Activated CD8-positive, alpha-beta T cell treated with anti-CD3 and anti-CD28 coated beads for 36 hours (primary cell): ENCODE results near the gene ARHGEF1. TPM values are rescaled to one million over a fixed set of nuclear protein-coding genes. Genes with fewer than 3 reads are reported as not detected.

ENCODE experiments used
- ATAC-seq: fragments of 200-7000 bp; cut with Tn5 transposase; one replicate; pipeline ENCODE4 v1.10.0; 2021; ENCODE audit warnings: mild to moderate bottlenecking, moderate library complexity
- CTCF ChIA-PET: fragments of 350-600 bp; sonication (Branson Sonifier 250); formaldehyde crosslinking; loops from one replicate; lab custom pipeline; 2021; ENCODE audit warnings: antibody characterized with exemption; lab: Charles Lee
- POLR2A ChIA-PET: fragments of 350-600 bp; sonication (Branson Sonifier 250); formaldehyde crosslinking; loops from one replicate; lab custom pipeline; 2021; ENCODE audit warnings: antibody characterized with exemption; lab: Charles Lee
- DNase-seq: peaks from one replicate; pipeline ENCODE4 v3.0.0-alpha.2; 2020
- H3K27ac Mint-ChIP-seq: one replicate; pipeline ENCODE4 v1.8.0; 2021; ENCODE audit warnings: mild to moderate bottlenecking, mixed read lengths
- H3K27me3 Mint-ChIP-seq: one replicate; pipeline ENCODE4 v1.8.0; 2021; ENCODE audit warnings: mixed read lengths
- H3K36me3 Mint-ChIP-seq: one replicate; pipeline ENCODE4 v1.8.0; 2021; ENCODE audit warnings: low read depth, mixed read lengths
- H3K4me1 Mint-ChIP-seq: one replicate; pipeline ENCODE4 v1.8.0; 2021; ENCODE audit warnings: low read depth, mixed read lengths
- H3K4me3 Mint-ChIP-seq: one replicate; pipeline ENCODE4 v1.8.0; 2021; ENCODE audit warnings: mild to moderate bottlenecking, moderate library complexity, mixed read lengths
- H3K9me3 Mint-ChIP-seq: one replicate; pipeline ENCODE4 v1.8.0; 2021; ENCODE audit warnings: mixed read lengths
- intact Hi-C: fragments of 100-400 bp; cut with micrococcal nuclease; formaldehyde crosslinking; loops from one replicate; pipeline ENCODE4 v1.10.0; 2022
- total RNA-seq, 2 experiments: library from RNA; stranded (reverse); gene quantifications; one replicate each; pipeline ENCODE4 v1.2.3, GENCODE V29; 2021
- TF ChIP-seq, protein P1 (sequence below): fragments of 200-600 bp; IDR thresholded peaks from one replicate; pipeline ENCODE4 v1.8.0; 2022; ENCODE audit warnings: antibody characterized with exemption, mild to moderate bottlenecking

Gene ARHGEF1
- total RNA-seq, 2 experiments from 2014 or later = 307 to 308 TPM

DNA sequence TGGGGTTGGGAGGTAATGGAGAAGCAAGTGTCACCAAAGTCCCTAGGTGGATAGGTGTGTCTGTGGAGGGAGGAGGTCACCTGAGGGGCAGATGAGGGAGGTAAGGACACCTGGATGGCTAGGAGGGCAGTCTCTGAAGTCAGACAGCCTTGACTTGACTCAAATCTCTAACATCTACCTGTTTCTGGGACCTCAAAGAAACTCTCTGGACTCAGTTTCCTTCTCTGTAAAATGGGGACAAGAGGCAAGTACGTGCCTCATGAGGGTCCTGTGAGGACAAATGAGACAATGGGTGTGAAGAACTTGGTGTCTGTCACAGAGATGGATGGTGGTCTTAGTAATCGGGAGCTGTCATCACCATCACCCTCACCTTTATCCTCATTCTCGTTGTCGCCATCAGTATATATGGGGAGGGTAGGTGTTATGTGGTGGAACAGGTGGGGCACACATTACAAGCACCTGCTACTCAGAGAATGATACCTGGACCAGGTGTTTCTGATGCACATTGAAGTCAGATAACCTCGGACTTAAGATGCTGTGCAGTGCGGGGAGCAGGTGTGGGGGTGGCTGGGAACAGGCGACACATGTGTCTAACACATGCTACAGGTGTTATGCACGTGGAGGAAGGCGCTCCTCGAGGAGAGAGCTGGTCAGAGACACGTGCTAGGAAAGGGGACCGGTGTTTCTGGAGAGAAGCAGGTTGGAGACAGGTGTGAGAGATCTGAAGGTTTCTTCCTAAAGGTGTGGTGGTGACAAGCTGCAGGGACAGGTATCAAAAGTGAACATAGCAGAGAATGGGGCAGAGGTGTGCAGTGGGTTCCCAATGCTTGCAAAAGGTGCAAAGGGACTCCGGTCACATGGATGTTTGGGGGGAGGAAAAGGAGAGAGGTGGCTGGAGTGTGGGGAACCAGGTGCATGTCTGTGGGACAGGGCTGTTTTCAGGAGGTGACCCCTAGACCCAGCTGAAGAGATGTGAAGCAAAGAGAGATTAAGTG lies 41.5 kb downstream of the ARHGEF1 start:
- H3K27me3 Mint-ChIP-seq = peaks cover 10% of the 10 kb centered on the region
- intact Hi-C loops = no loop called here
- CTCF ChIA-PET = interaction anchor here (1.2 kb wide), 1 partner anchor 52 kb away, joined by 3 read pairs; no protein-coding TSS in a partner anchor
- POLR2A ChIA-PET = interaction anchor here (0.6 to 1.6 kb wide), 6 partner anchors 12 to 65 kb away, joined by 3 to 5 read pairs (median 3); partner anchors contain the start of genes CD79A and RPS19
- no peaks in the 10 kb centered on the region for H3K9me3 Mint-ChIP-seq
- peaks cover 28% of the 10 kb centered on the region for H3K4me1 Mint-ChIP-seq
- H3K4me3 Mint-ChIP-seq = no peak overlapping the region
- no peaks in the 10 kb centered on the region for H3K36me3 Mint-ChIP-seq
- TF ChIP-seq, protein P1, sequence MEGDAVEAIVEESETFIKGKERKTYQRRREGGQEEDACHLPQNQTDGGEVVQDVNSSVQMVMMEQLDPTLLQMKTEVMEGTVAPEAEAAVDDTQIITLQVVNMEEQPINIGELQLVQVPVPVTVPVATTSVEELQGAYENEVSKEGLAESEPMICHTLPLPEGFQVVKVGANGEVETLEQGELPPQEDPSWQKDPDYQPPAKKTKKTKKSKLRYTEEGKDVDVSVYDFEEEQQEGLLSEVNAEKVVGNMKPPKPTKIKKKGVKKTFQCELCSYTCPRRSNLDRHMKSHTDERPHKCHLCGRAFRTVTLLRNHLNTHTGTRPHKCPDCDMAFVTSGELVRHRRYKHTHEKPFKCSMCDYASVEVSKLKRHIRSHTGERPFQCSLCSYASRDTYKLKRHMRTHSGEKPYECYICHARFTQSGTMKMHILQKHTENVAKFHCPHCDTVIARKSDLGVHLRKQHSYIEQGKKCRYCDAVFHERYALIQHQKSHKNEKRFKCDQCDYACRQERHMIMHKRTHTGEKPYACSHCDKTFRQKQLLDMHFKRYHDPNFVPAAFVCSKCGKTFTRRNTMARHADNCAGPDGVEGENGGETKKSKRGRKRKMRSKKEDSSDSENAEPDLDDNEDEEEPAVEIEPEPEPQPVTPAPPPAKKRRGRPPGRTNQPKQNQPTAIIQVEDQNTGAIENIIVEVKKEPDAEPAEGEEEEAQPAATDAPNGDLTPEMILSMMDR = no peak
- H3K27ac Mint-ChIP-seq = no peak overlapping the region
- ATAC-seq (no peak), DNase-seq (no peak)

DNA sequence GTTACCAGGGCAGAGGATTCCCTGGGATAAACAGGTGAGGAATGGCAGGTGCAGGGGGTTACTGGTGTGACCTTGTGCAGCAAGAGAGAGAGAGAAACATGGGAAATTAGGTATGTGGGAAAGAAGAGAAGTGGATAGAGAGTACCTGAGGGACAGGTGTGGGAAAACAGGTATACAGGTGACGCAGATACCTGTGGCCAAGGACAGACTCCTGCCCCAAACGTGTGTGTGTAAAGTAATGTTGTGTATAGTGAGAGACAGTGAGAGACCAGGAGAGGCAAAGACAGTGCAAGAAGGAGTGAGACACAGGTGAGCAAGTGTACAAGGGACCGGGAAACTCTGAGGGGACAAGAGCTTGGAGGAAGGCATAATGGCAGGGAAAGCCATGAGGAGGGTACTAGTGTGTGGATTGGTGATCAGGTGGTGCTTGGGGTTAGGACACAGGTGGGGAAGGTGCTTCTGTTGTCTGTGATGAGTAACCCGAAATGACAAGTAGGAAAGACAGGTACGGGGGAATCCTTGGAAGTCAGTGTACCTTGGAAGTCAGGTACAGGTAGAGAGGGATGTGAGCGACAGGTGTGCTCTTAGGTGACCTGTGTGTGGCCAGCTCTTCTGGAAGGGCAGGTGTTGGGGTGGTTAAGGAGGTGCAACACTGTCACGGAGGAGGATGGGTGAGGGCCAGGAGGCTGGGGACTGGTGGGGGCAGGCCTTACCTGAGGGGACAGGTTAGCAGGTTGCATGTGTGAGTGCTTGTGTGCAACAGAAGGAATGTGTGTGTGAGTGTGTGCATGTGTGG lies 42.4 kb downstream of the ARHGEF1 start:
- H3K27me3 Mint-ChIP-seq = peaks cover 13% of the 10 kb centered on the region
- no peaks in the 10 kb centered on the region for H3K9me3 Mint-ChIP-seq
- no peaks in the 10 kb centered on the region for H3K36me3 Mint-ChIP-seq
- TF ChIP-seq, protein P1 = no peak
- H3K27ac Mint-ChIP-seq = no peak overlapping the region
- intact Hi-C loops = no loop called here
- DNase-seq (no peak), ATAC-seq (no peak)
- no peak overlapping the region for H3K4me3 Mint-ChIP-seq
- POLR2A ChIA-PET = interaction anchor here (1.0 to 1.6 kb wide), 3 partner anchors 13 to 49 kb away, joined by 3 to 5 read pairs (median 3); partner anchors contain the start of gene CD79A
- CTCF ChIA-PET = interaction anchor here (1.2 kb wide), 1 partner anchor 53 kb away, joined by 3 read pairs; no protein-coding TSS in a partner anchor
- peaks cover 33% of the 10 kb centered on the region for H3K4me1 Mint-ChIP-seq

DNA sequence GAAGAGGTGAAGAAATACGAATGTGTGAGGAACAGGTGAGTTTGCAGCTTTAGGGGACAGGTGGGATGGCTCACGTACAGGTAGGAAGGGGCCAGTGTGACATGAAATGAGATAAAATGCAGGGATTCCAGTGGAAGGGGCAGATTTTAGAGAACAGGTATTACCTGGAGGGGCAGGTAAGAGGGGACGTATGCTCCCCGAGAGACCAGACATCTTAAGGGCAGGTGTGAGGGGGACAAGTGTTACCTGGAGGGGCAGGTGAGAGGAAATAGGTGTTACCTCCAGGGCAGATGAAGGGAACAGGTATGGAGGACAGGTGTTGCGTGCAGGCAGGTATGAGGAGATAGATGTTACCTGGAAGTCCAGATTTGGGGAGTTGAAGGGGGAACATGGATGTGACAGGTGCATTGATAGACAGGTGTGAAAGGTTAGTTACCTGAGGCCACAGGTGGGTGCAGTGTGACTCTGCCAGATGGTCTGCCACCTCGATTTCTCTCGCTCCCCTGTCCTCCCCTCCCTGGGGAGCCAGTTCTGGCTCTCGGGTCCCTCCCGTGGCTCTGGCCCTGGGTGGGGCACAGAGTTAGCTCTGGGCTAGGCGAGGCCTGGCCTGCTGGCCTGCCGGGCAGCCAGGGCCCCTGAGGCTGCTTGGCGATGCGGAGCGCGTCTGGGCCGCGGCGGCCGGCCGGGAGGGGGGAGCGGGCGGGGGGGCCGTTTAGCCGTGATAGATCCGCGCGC lies 43.2 kb downstream of the ARHGEF1 start:
- no peaks in the 10 kb centered on the region for H3K36me3 Mint-ChIP-seq
- DNase-seq = no peak
- H3K27ac Mint-ChIP-seq = no peak overlapping the region
- ChIA-PET CTCF (no interaction called here), POLR2A (interaction anchor here (0.7 to 2.7 kb wide), 3 partner anchors 15 to 66 kb away, joined by 3 to 9 read pairs (median 6); partner anchors contain the start of gene RPS19)
- TF ChIP-seq, protein P1 = no peak
- no peak overlapping the region for H3K4me3 Mint-ChIP-seq
- peaks cover 33% of the 10 kb centered on the region for H3K4me1 Mint-ChIP-seq
- no peaks in the 10 kb centered on the region for H3K9me3 Mint-ChIP-seq
- H3K27me3 Mint-ChIP-seq = peaks cover 15% of the 10 kb centered on the region
- no peak for ATAC-seq
- intact Hi-C loops = no loop called here

DNA sequence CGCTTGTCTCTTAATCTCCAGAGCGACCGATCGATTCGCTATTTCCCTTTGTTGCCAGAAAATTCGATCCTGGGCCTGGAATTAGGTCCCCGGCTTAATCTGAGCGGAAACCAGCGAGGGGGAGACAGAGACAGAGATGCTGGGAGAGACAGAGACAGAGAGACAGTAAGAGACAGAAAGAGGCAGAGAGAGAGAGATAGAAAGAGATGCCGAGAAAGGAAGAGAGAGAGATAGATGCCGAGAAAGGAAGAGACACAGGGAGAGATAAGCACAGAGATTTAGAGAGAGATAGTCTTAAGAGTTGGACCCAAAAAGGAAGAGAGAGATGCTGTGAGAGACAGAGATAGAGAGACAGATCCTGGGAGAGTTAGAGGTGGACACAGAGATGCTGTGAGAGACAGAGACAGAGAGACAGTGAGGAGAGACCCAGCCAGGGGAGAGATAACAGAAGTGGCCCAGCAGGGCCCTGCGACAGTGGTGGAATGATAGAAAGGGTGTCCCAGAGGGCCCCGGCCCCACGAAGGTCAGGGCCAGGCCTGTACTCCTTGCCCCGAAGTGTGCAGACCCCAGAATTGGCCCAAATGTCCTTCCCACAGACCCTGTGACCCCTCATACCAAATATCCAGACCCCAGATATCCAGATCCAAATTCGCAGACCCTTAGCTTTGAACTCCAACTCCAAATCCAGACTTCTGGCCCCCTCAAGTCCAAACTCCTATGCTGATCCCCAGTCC lies 43.9 kb downstream of the ARHGEF1 start:
- POLR2A ChIA-PET = interaction anchor here (1.5 to 2.7 kb wide), 4 partner anchors 15 to 67 kb away, joined by 5 to 10 read pairs (median 8); partner anchors contain the start of gene RPS19
- intact Hi-C loops = no loop called here
- no peak overlapping the region for H3K27ac Mint-ChIP-seq
- no peaks in the 10 kb centered on the region for H3K36me3 Mint-ChIP-seq
- H3K9me3 Mint-ChIP-seq = no peaks in the 10 kb centered on the region
- peaks cover 13% of the 10 kb centered on the region for H3K27me3 Mint-ChIP-seq
- peaks cover 30% of the 10 kb centered on the region for H3K4me1 Mint-ChIP-seq
- CTCF ChIA-PET = interaction anchor here (1.4 to 1.7 kb wide), 2 partner anchors 30 to 35 kb away, joined by 3 to 4 read pairs; no protein-coding TSS in a partner anchor
- no peak overlapping the region for H3K4me3 Mint-ChIP-seq
- DNase-seq (no peak), ATAC-seq (no peak)
- TF ChIP-seq, protein P1 = no peak
